ENCODE results near the gene PDZRN3. TPM values are rescaled to one million over a fixed set of nuclear protein-coding genes. Genes with fewer than 3 reads are reported as not detected.

The PDZRN3 gene
- total RNA-seq, 1 donor from 2014 or later, result 23.9 TPM

- no peaks in the 10 kb centered on the region for H3K36me3 ChIP-seq
- H3K27ac ChIP-seq, result no peak overlapping the region
- DNase-seq, result no peak
These were observed 273.2 kb downstream of the PDZRN3 start for GRCh38 chr3:73351423-73352071.

GRCh38 chr3:73350996-73351395 lies 273.7 kb downstream of the PDZRN3 start:
- ATAC-seq, result no peak
- H3K27ac ChIP-seq, result no peak overlapping the region
- intact Hi-C loops (cut with DNase I), result no loop called here

More at GRCh38 chr3:73351423-73352071, 273.2 kb downstream of the PDZRN3 start:
- Histone ChIP-seq H3K9me3 (no peaks in the 10 kb centered on the region), H3K27me3 (no peaks in the 10 kb centered on the region), H3K4me3 (no peak overlapping the region), H3K4me1 (no peaks in the 10 kb centered on the region)
- no peak for TF ChIP-seq CTCF (IDR thresholded peaks at IDR 0.05)
- ATAC-seq, result no peak
- intact Hi-C loops (cut with DNase I), result no loop called here

GRCh38 chr3:73349657-73350056 lies 275.1 kb downstream of the PDZRN3 start:
- Histone ChIP-seq H3K9me3 (no peaks in the 10 kb centered on the region), H3K36me3 (no peaks in the 10 kb centered on the region), H3K27me3 (no peaks in the 10 kb centered on the region), H3K4me3 (no peak overlapping the region), H3K4me1 (no peaks in the 10 kb centered on the region), H3K27ac (no peak overlapping the region)
- no peak for TF ChIP-seq CTCF (IDR thresholded peaks at IDR 0.05)
- no peak for DNase-seq
- intact Hi-C loops (cut with DNase I), result no loop called here
- ATAC-seq, result no peak

More at GRCh38 chr3:73350996-73351395, 273.7 kb downstream of the PDZRN3 start:
- no peaks in the 10 kb centered on the region for H3K4me1 ChIP-seq
- DNase-seq, result no peak
- H3K27me3 ChIP-seq, result no peaks in the 10 kb centered on the region
- H3K4me3 ChIP-seq, result no peak overlapping the region
- H3K36me3 ChIP-seq, result no peaks in the 10 kb centered on the region
- TF ChIP-seq CTCF (IDR thresholded peaks at IDR 0.05), result no peak
- H3K9me3 ChIP-seq, result no peaks in the 10 kb centered on the region

- ATAC-seq, result no peak
- Histone ChIP-seq H3K36me3 (no peaks in the 10 kb centered on the region), H3K27me3 (no peaks in the 10 kb centered on the region), H3K27ac (no peak overlapping the region), H3K4me3 (no peak overlapping the region), H3K4me1 (no peaks in the 10 kb centered on the region), H3K9me3 (no peaks in the 10 kb centered on the region)
- no peak for TF ChIP-seq CTCF (IDR thresholded peaks at IDR 0.05)
- no peak for DNase-seq
- intact Hi-C loops (cut with DNase I), result no loop called here
These were observed 282.7 kb downstream of the PDZRN3 start for GRCh38 chr3:73342077-73342476.

GRCh38 chr3:73341272-73341935 lies 283.3 kb downstream of the PDZRN3 start:
- intact Hi-C loops (cut with DNase I), result no loop called here
- H3K36me3 ChIP-seq, result no peaks in the 10 kb centered on the region
- ATAC-seq (no peak), DNase-seq (no peak)
- H3K27ac ChIP-seq, result no peak overlapping the region
- H3K9me3 ChIP-seq, result no peaks in the 10 kb centered on the region
- no peak overlapping the region for H3K4me3 ChIP-seq
- H3K4me1 ChIP-seq, result no peaks in the 10 kb centered on the region
- H3K27me3 ChIP-seq, result no peaks in the 10 kb centered on the region
- no peak for TF ChIP-seq CTCF (IDR thresholded peaks at IDR 0.05)
